ENCODE data around the gene KCNS3.

The KCNS3 gene, protein sequence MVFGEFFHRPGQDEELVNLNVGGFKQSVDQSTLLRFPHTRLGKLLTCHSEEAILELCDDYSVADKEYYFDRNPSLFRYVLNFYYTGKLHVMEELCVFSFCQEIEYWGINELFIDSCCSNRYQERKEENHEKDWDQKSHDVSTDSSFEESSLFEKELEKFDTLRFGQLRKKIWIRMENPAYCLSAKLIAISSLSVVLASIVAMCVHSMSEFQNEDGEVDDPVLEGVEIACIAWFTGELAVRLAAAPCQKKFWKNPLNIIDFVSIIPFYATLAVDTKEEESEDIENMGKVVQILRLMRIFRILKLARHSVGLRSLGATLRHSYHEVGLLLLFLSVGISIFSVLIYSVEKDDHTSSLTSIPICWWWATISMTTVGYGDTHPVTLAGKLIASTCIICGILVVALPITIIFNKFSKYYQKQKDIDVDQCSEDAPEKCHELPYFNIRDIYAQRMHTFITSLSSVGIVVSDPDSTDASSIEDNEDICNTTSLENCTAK

DNA sequence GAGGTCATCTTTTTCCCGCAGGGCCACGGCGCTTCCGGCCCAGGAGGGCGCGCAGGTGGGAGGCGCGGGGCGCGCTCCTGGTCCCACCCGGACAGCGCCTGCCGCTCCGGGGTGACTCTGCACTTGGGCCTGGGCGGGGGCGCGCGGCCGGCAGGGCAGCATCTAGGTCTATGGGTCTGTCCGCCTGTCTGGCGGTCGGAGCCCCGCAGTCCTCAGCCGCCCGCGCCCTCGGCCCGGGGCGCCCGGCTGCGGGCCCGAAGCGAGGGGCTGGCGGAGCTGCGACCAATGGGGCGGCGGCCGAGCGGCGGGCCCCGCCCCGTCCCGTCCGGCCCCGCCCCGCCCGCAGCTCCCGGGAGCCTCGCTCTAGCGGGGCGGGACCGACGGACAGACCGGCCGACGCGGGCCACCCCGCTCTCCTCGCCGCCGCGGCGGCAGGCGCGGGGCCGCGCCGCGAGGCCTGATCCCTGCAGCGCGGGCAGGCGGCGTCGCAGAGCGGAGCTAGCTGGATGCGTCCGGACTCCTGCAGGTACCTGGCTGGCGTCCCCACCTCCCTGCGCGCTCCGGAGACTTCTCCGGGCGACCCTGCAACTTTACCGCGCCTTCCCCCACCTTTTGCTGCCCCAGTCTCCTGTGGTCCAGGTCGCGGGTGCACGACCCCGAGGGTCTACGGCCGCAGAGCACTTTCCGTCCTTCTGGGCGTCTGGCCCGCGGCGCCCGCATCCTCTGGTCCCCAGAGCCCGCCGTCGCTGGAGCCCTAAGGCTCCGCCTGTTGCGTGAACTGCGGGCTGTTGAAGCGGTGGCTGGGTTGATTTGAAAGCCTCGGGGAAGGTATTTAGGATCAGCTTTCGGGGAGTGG, at the start of gene KCNS3:
KCNS3 (plus strand) TSS at position 387 of the 856 bp plus-strand sequence. CDS start 52,342 bp downstream, outside the sequence.
- DNase-seq (ENCODE audit: low read depth) = peak; percentile 81
- H3K27me3 ChIP-seq (replicated peaks; ENCODE audit: control insufficient read depth, insufficient read depth, low read length) = peaks cover 61% of the 10 kb centered on the region
- H3K9me3 ChIP-seq (ENCODE audit: control insufficient read depth, low read length) = no peaks in the 10 kb centered on the region
- H3K36me3 ChIP-seq (ENCODE audit: control insufficient read depth, insufficient read depth, low read length, severe bottlenecking) = no peaks in the 10 kb centered on the region
- peaks cover 5% of the 10 kb centered on the region for H3K4me1 ChIP-seq (ENCODE audit: control insufficient read depth, insufficient read depth, low read length)
- peak within 1 kb of the TSS; percentile 77 for H3K4me3 ChIP-seq (ENCODE audit: low read length)
- no peak within 1 kb of the TSS for H3K9ac ChIP-seq (ENCODE audit: low read length)

DNA sequence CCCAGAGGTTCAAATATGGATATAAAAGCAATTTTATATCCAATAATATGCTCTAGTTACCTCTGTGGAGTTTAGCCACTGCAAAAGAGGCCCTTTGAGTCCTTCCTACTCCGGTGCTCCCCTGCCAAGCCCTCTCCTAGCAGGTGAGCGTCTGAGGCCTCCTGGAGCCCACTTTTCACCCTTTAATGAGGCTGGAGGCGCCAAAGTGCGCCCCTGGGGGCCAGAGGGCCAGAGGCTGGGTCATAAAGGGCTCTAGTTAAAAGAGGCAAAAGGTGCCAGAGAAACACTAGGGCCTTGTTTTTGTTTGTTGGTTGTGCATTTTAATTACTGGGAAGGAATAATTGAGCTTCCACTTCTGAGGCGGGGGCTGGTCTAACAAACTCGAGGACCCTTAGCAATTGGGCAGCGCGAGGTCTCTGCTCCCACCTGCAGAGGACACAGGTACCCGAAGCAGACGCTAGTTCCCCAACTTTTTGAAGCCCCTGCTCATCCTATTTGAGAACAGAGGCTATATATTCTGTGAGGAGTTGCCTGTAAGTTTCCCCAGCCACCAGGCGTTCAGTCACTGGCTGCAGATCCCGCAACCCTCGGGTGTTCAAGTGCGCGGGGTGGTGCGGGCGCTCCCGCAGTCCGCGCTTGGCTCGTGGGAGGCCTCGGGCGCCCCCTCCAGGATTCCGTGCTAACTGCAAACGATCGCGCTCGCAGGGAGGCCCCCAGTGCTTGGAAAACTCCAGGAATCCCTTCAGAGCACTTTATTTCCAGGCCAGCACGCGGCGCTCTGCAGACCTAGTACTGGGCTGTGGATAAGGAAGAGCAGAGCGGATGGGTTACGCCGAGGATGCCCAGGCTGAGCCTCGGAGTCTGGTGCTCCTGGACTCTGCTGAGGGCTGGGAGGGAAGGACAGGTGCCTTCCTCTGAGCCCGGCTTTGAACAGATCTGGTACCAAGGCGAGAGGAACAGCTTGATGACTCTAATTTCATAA, 48.1 kb upstream of the KCNS3 start:
- Histone ChIP-seq H3K9me3 (ENCODE audit: control insufficient read depth, low read length) (no peaks in the 10 kb centered on the region), H3K4me1 (ENCODE audit: control insufficient read depth, insufficient read depth, low read length) (peaks cover 2% of the 10 kb centered on the region), H3K27me3 (replicated peaks; ENCODE audit: control insufficient read depth, insufficient read depth, low read length) (peaks cover 15% of the 10 kb centered on the region), H3K9ac (ENCODE audit: low read length) (no peak overlapping the region), H3K36me3 (ENCODE audit: control insufficient read depth, insufficient read depth, low read length, severe bottlenecking) (no peaks in the 10 kb centered on the region), H3K4me3 (ENCODE audit: low read length) (peak overlapping the region; percentile 38)
- peak; percentile 84 for DNase-seq (ENCODE audit: low read depth)

DNA sequence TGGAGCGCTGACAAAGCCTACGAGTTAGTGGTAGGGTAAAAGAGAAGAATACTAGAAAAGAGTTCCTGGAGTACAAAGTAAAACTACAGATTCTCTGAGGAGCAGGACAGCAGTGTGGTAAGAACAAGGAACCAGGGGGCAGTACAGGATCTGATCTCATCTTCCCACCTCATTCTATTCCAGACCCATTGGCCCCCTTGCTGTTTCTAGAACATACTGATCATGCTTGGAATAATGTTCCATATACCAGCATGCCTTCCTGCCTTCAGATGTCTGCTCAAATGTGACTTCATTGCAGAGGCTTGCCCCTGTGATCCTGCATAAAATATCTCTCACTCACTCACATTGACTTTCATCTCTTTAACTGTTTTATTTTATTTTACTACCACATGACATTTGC, 43.0 kb upstream of the KCNS3 start:
- H3K9ac ChIP-seq (ENCODE audit: low read length) = no peak overlapping the region
- no peaks in the 10 kb centered on the region for H3K9me3 ChIP-seq (ENCODE audit: control insufficient read depth, low read length)

DNA sequence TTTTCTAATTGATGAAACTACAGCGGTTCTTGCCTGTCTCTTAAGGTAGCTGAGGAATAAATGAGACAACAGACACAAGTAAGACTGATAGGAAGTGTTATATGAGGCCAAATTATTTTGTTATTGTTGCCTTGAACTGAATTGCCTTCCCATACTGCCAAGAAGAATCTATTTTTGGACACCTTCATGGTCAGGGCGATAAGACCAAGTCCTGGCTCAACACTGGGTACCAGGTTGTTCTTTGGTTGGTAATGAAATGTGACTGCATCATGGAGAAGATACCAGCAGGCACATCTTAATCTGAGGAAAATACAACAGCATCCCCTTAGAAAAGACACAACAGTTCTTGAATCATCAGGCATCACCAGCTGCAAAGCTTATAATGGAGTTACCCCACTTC, 38.5 kb upstream of the KCNS3 start:
- Histone ChIP-seq H3K4me1 (ENCODE audit: control insufficient read depth, insufficient read depth, low read length) (no peaks in the 10 kb centered on the region), H3K9ac (ENCODE audit: low read length) (no peak overlapping the region), H3K36me3 (ENCODE audit: control insufficient read depth, insufficient read depth, low read length, severe bottlenecking) (no peaks in the 10 kb centered on the region), H3K9me3 (ENCODE audit: control insufficient read depth, low read length) (no peaks in the 10 kb centered on the region), H3K27me3 (replicated peaks; ENCODE audit: control insufficient read depth, insufficient read depth, low read length) (peaks cover 18% of the 10 kb centered on the region), H3K4me3 (ENCODE audit: low read length) (no peak overlapping the region)
- DNase-seq (ENCODE audit: low read depth) = no peak

More for the DNA sequence above, 43.0 kb upstream of the KCNS3 start:
- H3K4me1 ChIP-seq (ENCODE audit: control insufficient read depth, insufficient read depth, low read length) = no peaks in the 10 kb centered on the region
- H3K27me3 ChIP-seq (replicated peaks; ENCODE audit: control insufficient read depth, insufficient read depth, low read length) = peaks cover 8% of the 10 kb centered on the region
- no peak overlapping the region for H3K4me3 ChIP-seq (ENCODE audit: low read length)
- peak; percentile 22 for DNase-seq (ENCODE audit: low read depth)
- H3K36me3 ChIP-seq (ENCODE audit: control insufficient read depth, insufficient read depth, low read length, severe bottlenecking) = no peaks in the 10 kb centered on the region

DNA sequence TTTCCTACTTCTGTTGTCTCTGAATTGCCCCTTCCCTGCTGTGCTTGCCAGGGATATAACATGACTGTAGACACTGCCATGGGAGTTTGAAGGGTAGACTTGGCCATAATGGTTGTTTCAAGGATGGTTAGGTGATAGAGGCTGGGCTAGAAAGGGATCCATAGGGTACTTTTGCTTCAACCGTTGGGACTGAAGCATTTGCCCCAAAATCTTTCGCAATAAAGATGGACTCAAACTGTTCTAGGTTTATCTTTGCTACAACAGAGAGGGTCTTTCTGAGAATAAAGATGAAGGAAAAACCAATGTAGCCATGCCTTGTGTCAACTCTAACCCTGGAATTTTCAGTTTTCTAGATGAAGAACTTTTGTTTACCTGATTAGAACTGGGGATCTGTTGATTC, 35.0 kb upstream of the KCNS3 start:
- no peaks in the 10 kb centered on the region for H3K4me1 ChIP-seq (ENCODE audit: control insufficient read depth, insufficient read depth, low read length)
- no peak overlapping the region for H3K4me3 ChIP-seq (ENCODE audit: low read length)
- H3K9ac ChIP-seq (ENCODE audit: low read length) = no peak overlapping the region
- H3K9me3 ChIP-seq (ENCODE audit: control insufficient read depth, low read length) = no peaks in the 10 kb centered on the region
- H3K27me3 ChIP-seq (replicated peaks; ENCODE audit: control insufficient read depth, insufficient read depth, low read length) = peaks cover 26% of the 10 kb centered on the region
- DNase-seq (ENCODE audit: low read depth) = no peak
- no peaks in the 10 kb centered on the region for H3K36me3 ChIP-seq (ENCODE audit: control insufficient read depth, insufficient read depth, low read length, severe bottlenecking)

DNA sequence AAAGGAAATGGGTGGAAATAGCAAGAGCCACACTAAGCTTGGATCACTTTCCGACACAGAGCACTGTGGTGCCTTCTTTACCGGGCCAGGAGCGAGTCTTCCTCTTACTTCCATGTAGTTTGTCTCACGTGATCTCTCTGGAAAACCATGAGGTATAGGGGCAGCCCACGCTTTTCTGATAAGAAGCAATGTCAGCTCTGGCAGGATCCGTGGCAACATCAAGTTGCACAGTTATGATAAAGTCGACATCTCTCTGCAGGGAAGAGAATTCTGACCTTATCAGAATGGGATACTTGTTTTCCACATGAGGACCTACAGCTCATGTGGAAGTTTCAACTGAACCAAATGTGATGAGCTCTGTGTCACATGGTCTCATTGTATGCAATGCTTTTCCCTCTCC, 32.7 kb upstream of the KCNS3 start:
- DNase-seq (ENCODE audit: low read depth) = no peak
- H3K4me1 ChIP-seq (ENCODE audit: control insufficient read depth, insufficient read depth, low read length) = no peaks in the 10 kb centered on the region

DNA sequence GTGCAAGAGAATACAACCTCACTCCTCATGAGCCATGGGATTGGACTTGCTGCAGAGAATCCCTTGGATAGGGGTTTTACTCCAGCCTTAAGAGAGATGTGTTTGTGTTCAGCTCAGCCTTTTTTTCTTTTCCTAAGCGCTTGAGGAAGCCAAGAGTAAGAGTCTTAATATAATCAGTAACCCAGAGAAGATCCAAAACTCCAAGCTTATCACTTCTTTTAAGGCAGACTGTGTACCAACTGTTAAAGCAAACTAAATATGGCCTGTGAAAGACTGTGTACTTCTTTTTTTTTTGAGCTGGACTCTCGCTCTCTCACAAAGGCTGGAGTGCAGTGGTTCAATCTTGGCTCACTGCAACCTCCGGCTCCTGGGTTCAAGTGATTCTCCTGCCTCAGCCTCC, 31.8 kb upstream of the KCNS3 start:
- Histone ChIP-seq H3K9ac (ENCODE audit: low read length) (no peak overlapping the region), H3K4me3 (ENCODE audit: low read length) (no peak overlapping the region), H3K9me3 (ENCODE audit: control insufficient read depth, low read length) (no peaks in the 10 kb centered on the region), H3K27me3 (replicated peaks; ENCODE audit: control insufficient read depth, insufficient read depth, low read length) (peaks cover 25% of the 10 kb centered on the region), H3K36me3 (ENCODE audit: control insufficient read depth, insufficient read depth, low read length, severe bottlenecking) (no peaks in the 10 kb centered on the region), H3K4me1 (ENCODE audit: control insufficient read depth, insufficient read depth, low read length) (no peaks in the 10 kb centered on the region)
- no peak for DNase-seq (ENCODE audit: low read depth)

More for the DNA sequence above, 32.7 kb upstream of the KCNS3 start:
- H3K4me3 ChIP-seq (ENCODE audit: low read length) = no peak overlapping the region
- no peaks in the 10 kb centered on the region for H3K9me3 ChIP-seq (ENCODE audit: control insufficient read depth, low read length)
- no peaks in the 10 kb centered on the region for H3K36me3 ChIP-seq (ENCODE audit: control insufficient read depth, insufficient read depth, low read length, severe bottlenecking)
- H3K27me3 ChIP-seq (replicated peaks; ENCODE audit: control insufficient read depth, insufficient read depth, low read length) = peaks cover 29% of the 10 kb centered on the region
- H3K9ac ChIP-seq (ENCODE audit: low read length) = no peak overlapping the region

DNA sequence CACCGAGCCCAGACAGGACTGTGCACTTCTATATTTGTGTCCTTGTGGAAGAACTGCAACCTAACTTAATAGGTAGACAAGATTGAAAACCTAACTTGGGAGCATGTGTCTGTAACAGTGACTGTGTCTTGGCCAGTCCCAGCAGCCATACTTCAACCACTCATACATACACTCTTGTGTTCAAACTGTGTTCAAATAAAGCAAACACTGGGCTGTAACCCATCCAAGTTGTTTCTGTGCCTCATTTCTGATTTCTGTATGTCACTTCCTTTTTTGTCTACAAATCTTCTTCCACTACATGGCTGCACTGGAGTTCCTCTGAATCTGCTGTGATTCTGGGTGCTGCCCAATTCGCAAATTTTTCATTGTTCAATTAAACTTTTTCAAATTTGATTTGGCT, 31.2 kb upstream of the KCNS3 start:
- Histone ChIP-seq H3K4me3 (ENCODE audit: low read length) (no peak overlapping the region), H3K27me3 (replicated peaks; ENCODE audit: control insufficient read depth, insufficient read depth, low read length) (peaks cover 25% of the 10 kb centered on the region), H3K9me3 (ENCODE audit: control insufficient read depth, low read length) (no peaks in the 10 kb centered on the region), H3K9ac (ENCODE audit: low read length) (no peak overlapping the region), H3K4me1 (ENCODE audit: control insufficient read depth, insufficient read depth, low read length) (no peaks in the 10 kb centered on the region), H3K36me3 (ENCODE audit: control insufficient read depth, insufficient read depth, low read length, severe bottlenecking) (no peaks in the 10 kb centered on the region)
- no peak for DNase-seq (ENCODE audit: low read depth)

DNA sequence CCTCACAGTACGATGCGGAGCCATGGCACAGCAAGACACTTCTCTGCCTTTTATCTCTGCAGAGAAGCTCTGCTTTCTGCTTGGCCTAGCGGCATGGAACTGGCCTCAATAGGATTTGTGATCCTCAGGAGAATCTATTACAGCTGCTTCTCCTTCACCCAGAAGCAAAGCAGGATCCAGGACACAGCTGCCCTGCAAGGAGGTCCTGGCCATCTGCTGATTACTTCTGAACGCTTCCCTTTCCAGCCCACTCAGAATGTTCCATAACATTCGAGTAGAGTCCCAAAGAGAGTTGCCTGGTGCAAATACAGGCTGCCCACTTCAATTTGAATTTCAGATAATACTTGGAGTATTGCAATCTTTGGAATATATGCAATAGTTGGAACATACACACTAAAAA, 29.2 kb upstream of the KCNS3 start:
- H3K4me3 ChIP-seq (ENCODE audit: low read length) = no peak overlapping the region
- H3K36me3 ChIP-seq (ENCODE audit: control insufficient read depth, insufficient read depth, low read length, severe bottlenecking) = no peaks in the 10 kb centered on the region
- H3K9ac ChIP-seq (ENCODE audit: low read length) = no peak overlapping the region
- DNase-seq (ENCODE audit: low read depth) = no peak
- H3K4me1 ChIP-seq (ENCODE audit: control insufficient read depth, insufficient read depth, low read length) = no peaks in the 10 kb centered on the region
- no peaks in the 10 kb centered on the region for H3K9me3 ChIP-seq (ENCODE audit: control insufficient read depth, low read length)
- H3K27me3 ChIP-seq (replicated peaks; ENCODE audit: control insufficient read depth, insufficient read depth, low read length) = peaks cover 24% of the 10 kb centered on the region

DNA sequence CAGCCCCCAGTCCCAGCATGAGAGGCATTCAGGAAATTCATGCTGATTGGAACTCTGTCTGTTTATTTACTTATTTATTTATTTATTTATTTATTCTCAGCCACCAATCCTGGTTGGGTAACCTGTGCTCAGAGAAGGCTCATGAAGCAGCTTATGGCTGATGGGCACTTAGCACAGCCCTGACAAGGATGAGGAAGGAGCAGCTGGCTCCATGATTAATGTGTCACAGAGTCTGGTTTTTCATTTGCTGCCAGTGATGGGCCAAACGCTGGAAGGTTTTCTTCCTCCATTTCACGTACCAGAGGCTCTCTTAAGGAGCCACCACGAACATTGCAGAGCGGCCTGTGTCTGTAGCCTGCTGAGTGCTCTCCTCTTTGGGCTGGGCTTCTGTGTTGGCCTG, 28.3 kb upstream of the KCNS3 start:
- Histone ChIP-seq H3K27me3 (replicated peaks; ENCODE audit: control insufficient read depth, insufficient read depth, low read length) (peaks cover 29% of the 10 kb centered on the region), H3K9me3 (ENCODE audit: control insufficient read depth, low read length) (no peaks in the 10 kb centered on the region), H3K4me3 (ENCODE audit: low read length) (no peak overlapping the region), H3K9ac (ENCODE audit: low read length) (no peak overlapping the region), H3K36me3 (ENCODE audit: control insufficient read depth, insufficient read depth, low read length, severe bottlenecking) (no peaks in the 10 kb centered on the region), H3K4me1 (ENCODE audit: control insufficient read depth, insufficient read depth, low read length) (no peaks in the 10 kb centered on the region)
- no peak for DNase-seq (ENCODE audit: low read depth)

Measured in adipocyte (in vitro differentiated cells).